HepG2 (cell line): ENCODE results near the gene PPP1CB. TPM values are rescaled to one million over a fixed set of nuclear protein-coding genes. Genes with fewer than 3 reads are reported as not detected.

Experiments
- BATF2 ChIP-seq: sonication (generic); formaldehyde crosslinking; IDR thresholded peaks from 2 replicates; pipeline ENCODE4 v1.8.0; 2022; ENCODE audit warnings: mild to moderate bottlenecking, missing genetic modification reagents, moderate library complexity
- CBX2 ChIP-seq, 2 experiments: fragments of 200-600 bp in 1 of 2; sonication (generic); formaldehyde crosslinking in 1 of 2; IDR thresholded peaks; 2 replicates each; pipeline versions ENCODE4 v1.7.0 to v1.8.1; 2018 to 2022; ENCODE audit warnings: low read depth in 2 of 2, low read length in 1 of 2, mild to moderate bottlenecking in 1 of 2, missing genetic modification reagents in 1 of 2
- DMTF1 ChIP-seq: sonication (generic); formaldehyde crosslinking; IDR thresholded peaks from 2 replicates; pipeline ENCODE4 v1.4.0; 2020; ENCODE audit warnings: mild to moderate bottlenecking, missing genetic modification reagents
- EED ChIP-seq: sonication (generic); formaldehyde crosslinking; IDR thresholded peaks from 2 replicates; pipeline ENCODE4 v1.5.0; 2020; ENCODE audit warnings: mild to moderate bottlenecking, missing genetic modification reagents
- ELF1 ChIP-seq: sonication (generic); formaldehyde crosslinking; IDR thresholded peaks from 2 replicates; pipeline ENCODE4 v1.4.0; 2020; ENCODE audit warnings: missing genetic modification reagents
- ETV6 ChIP-seq: sonication (generic); formaldehyde crosslinking; conservative IDR thresholded peaks from 2 replicates; pipeline ENCODE4 v1.4.0; 2020; ENCODE audit warnings: missing genetic modification reagents
- GATAD1 ChIP-seq: IDR thresholded peaks from 2 replicates; pipeline ENCODE4 v1.6.1; 2016; ENCODE audit warnings: missing genetic modification reagents, missing compliant biosample characterization
- HOXA7 ChIP-seq: sonication (generic); formaldehyde crosslinking; IDR thresholded peaks from 2 replicates; pipeline ENCODE4 v1.8.1; 2022; ENCODE audit warnings: mild to moderate bottlenecking, missing genetic modification reagents, moderate library complexity
- KLF12 ChIP-seq: sonication (generic); formaldehyde crosslinking; IDR thresholded peaks from 2 replicates; pipeline ENCODE4 v1.4.0; 2020; ENCODE audit warnings: missing genetic modification reagents, borderline replicate concordance
- MBNL3 ChIP-seq: fragments of 250-450 bp; sonication (Bioruptor Pico); conservative IDR thresholded peaks from 2 replicates; pipeline ENCODE4 v1.8.0; 2022; ENCODE audit warnings: mild to moderate bottlenecking, inconsistent platforms
- MTA1 ChIP-seq: sonication (generic); formaldehyde crosslinking; IDR thresholded peaks from 2 replicates; pipeline ENCODE4 v1.4.0; 2020; ENCODE audit warnings: missing genetic modification reagents, mild to moderate bottlenecking, borderline replicate concordance
- PRDM4 ChIP-seq: sonication (generic); formaldehyde crosslinking; IDR thresholded peaks from 2 replicates; pipeline ENCODE4 v1.9.0; 2021; ENCODE audit warnings: missing genetic modification reagents, borderline replicate concordance
- SMC3 ChIP-seq: IDR thresholded peaks from 2 replicates; pipeline ENCODE4 v1.6.1; 2011; ENCODE audit warnings: low read length, improper control_type of control experiment
- SNAI1 ChIP-seq: sonication (generic); formaldehyde crosslinking; IDR thresholded peaks from 2 replicates; pipeline ENCODE4 v1.5.0; 2020; ENCODE audit warnings: mild to moderate bottlenecking, missing genetic modification reagents, borderline replicate concordance
- TBL1XR1 ChIP-seq: fragments of 150-350 bp; IDR thresholded peaks from 2 replicates; pipeline ENCODE4 v1.6.1; 2014; ENCODE audit warnings: borderline replicate concordance, low read length; ENCODE audit not compliant: partially characterized antibody
- TGIF2 ChIP-seq: IDR thresholded peaks from 2 replicates; pipeline ENCODE4 v1.6.1; 2016; ENCODE audit warnings: control low read depth, missing compliant biosample characterization
- THAP11 ChIP-seq: IDR thresholded peaks from 2 replicates; pipeline ENCODE4 v1.6.1; 2016; ENCODE audit warnings: missing biosample characterization, missing genetic modification reagents
- ZNF143 ChIP-seq: sonication (generic); formaldehyde crosslinking; IDR thresholded peaks from 2 replicates; pipeline ENCODE4 v1.4.0; 2020; ENCODE audit warnings: missing genetic modification reagents
- ZNF275 ChIP-seq: sonication (generic); formaldehyde crosslinking; IDR thresholded peaks from 2 replicates; pipeline ENCODE4 v1.8.0; 2022; ENCODE audit warnings: missing genetic modification reagents, mild to moderate bottlenecking, inconsistent platforms, borderline replicate concordance
- ZNF333 ChIP-seq: sonication (generic); formaldehyde crosslinking; IDR thresholded peaks from 2 replicates; pipeline ENCODE4 v1.4.0; 2020; ENCODE audit warnings: mild to moderate bottlenecking, missing genetic modification reagents, borderline replicate concordance
- ZNF512B ChIP-seq: sonication (generic); formaldehyde crosslinking; IDR thresholded peaks from 2 replicates; pipeline ENCODE4 v1.5.1; 2020; ENCODE audit warnings: missing genetic modification reagents, mild to moderate bottlenecking, borderline replicate concordance
- polyA plus RNA-seq, 8 experiments: library from polyadenylated mRNA; depleted of rRNA in 3 of 8; stranded (reverse) in 7 of 8; unstranded in 1 of 8; fragments of >200 nt; fragmentation: Illumina TruSeq in 4 of 8; extraction: Trizol in 4 of 8; gene quantifications; 2 replicates each; pipeline versions ENCODE4 v1.2.1 to v1.2.3, GENCODE V29; 2011 to 2016; ENCODE audit warnings: low read depth in 4 of 8, missing spikeins in 1 of 8, mixed read lengths in 1 of 8; ENCODE audit not compliant: insufficient read depth in 1 of 8
- total RNA-seq, 5 experiments: library from RNA; depleted of rRNA; stranded (reverse); fragments of >200 nt; fragmentation: Illumina TruSeq; extraction: Trizol; gene quantifications; 2 replicates each; pipeline ENCODE4 v1.2.3, GENCODE V29; 2016; ENCODE audit warnings: low read depth in 1 of 5

Gene PPP1CB
- total and polyA plus RNA-seq, 2 of the 13 experiments (the other 11 are each of a cell fraction or from before 2014, with no cell fraction given): 46.9 to 109 TPM

GRCh38 chr2:28702415-28702861 is 49.2 kb upstream of the PPP1CB start (continued):
- TF ChIP-seq EED (CRISPR knock-in tag): no peak
- TF ChIP-seq SMC3: no peak
- TF ChIP-seq TBL1XR1: peak; percentile 39
- TF ChIP-seq DMTF1: no peak
- no peak for TF ChIP-seq ELF1 (CRISPR knock-in tag)
- no peak for TF ChIP-seq ZNF275 (CRISPR knock-in tag)
- no peak for TF ChIP-seq SNAI1 (CRISPR knock-in tag)
- TF ChIP-seq PRDM4 (CRISPR knock-in tag): no peak
- no peak for TF ChIP-seq HOXA7
- peak; percentile 74; the same call in 1 of the 2 replicates for TF ChIP-seq MTA1 (CRISPR knock-in tag)
- no peak for TF ChIP-seq KLF12 (CRISPR knock-in tag)
- TF ChIP-seq ZNF143 (CRISPR knock-in tag): no peak
- TF ChIP-seq ZNF333 (CRISPR knock-in tag): no peak
- TF ChIP-seq TGIF2 (CRISPR knock-in tag): peak; percentile 54; the same call in 1 of the 2 replicates
- no peak for TF ChIP-seq THAP11 (CRISPR knock-in tag)
- no peak for TF ChIP-seq GATAD1 (CRISPR knock-in tag)
- no peak for TF ChIP-seq ETV6
- no peak for TF ChIP-seq CBX2 (IDR thresholded peaks at IDR 0.05; ENCODE audit: low read depth, low read length)
- no peak for TF ChIP-seq CBX2 (CRISPR knock-in tag; IDR thresholded peaks at IDR 0.05; ENCODE audit: low read depth)
- TF ChIP-seq BATF2 (CRISPR knock-in tag): no peak
- TF ChIP-seq MBNL3 (CRISPR knock-in tag): no peak
- TF ChIP-seq ZNF512B (CRISPR knock-in tag): no peak
